Suprapubic skin (tissue), 4 donors: Measurements from ENCODE around the gene IDNK. TPM values are rescaled to one million over a fixed set of nuclear protein-coding genes. Genes with fewer than 3 reads are reported as not detected.
A peak's percentile ranks its signal among the peaks of the same experiment; 100 is the strongest.
"Not testable (repeated sequence)": the region's sequence is repeated elsewhere in the genome, so short reads cannot be mapped to it uniquely, and the experiment has no call there.

ENCODE experiments used
- DNase-seq, 2 donors: peaks; one replicate each; pipeline ENCODE4 v3.0.0-alpha.2; 2019; ENCODE audit warnings: low spot score in 2 of 2
- H3K27ac ChIP-seq: fragments of 200-600 bp; sonication (generic); one replicate; pipeline ENCODE4 v1.5.1; 2019
- H3K27me3 ChIP-seq: fragments of 200-600 bp; sonication (generic); one replicate; pipeline ENCODE4 v1.5.1; 2019
- H3K36me3 ChIP-seq: fragments of 200-600 bp; sonication (generic); one replicate; pipeline ENCODE4 v1.5.1; 2019
- H3K4me1 ChIP-seq: fragments of 200-600 bp; sonication (generic); one replicate; pipeline ENCODE4 v1.5.1; 2019
- H3K4me3 ChIP-seq: fragments of 200-600 bp; sonication (generic); one replicate; pipeline ENCODE4 v1.5.1; 2019; ENCODE audit warnings: mild to moderate bottlenecking
- H3K9me3 ChIP-seq: fragments of 200-600 bp; sonication (generic); one replicate; pipeline ENCODE4 v1.5.1; 2019
- CTCF ChIP-seq, 2 donors: fragments of 200-600 bp in 1 of 2; fragments of 450-650 bp in 1 of 2; sonication (generic) in 1 of 2; IDR thresholded peaks; one replicate each; pipeline ENCODE4 v1.5.1; 2016 to 2019; ENCODE audit warnings: antibody characterized with exemption in 2 of 2, mild to moderate bottlenecking in 1 of 2, moderate library complexity in 1 of 2
- EP300 ChIP-seq: sonication (generic); formaldehyde crosslinking; IDR thresholded peaks from one replicate; pipeline ENCODE4 v1.6.1; 2017; ENCODE audit warnings: antibody characterized with exemption
- POLR2A ChIP-seq, 2 donors: fragments of 450-650 bp; IDR thresholded peaks; one replicate each; pipeline ENCODE4 v1.6.1; 2017; ENCODE audit warnings: antibody characterized with exemption in 2 of 2, mild to moderate bottlenecking in 2 of 2, moderate library complexity in 2 of 2
- POLR2AphosphoS5 ChIP-seq, 3 donors: sonication (generic); formaldehyde crosslinking; IDR thresholded peaks; one replicate each; pipeline ENCODE4 v1.6.1; 2017; ENCODE audit warnings: antibody characterized with exemption in 3 of 3
- WGBS: methylation state at CpG from one replicate; pipeline ENCODE4 v1.1.5; 2018; 5-methylcytosine and 5-hydroxymethylcytosine counted together
- total RNA-seq, 4 donors: library from RNA; depleted of rRNA; stranded (reverse); fragments of >200 nt; gene quantifications; one replicate each; pipeline ENCODE4 v1.1.0, GENCODE V29; 2016

Gene IDNK
- total RNA-seq, 4 donors from 2014 or later, result 3.1 to 10.2 (median 5.8) TPM

GRCh38 chr9:83588256-83588655 lies 34.7 kb upstream of the IDNK start:
- Histone ChIP-seq H3K27me3 (no peaks in the 10 kb centered on the region), H3K4me3 (no peak overlapping the region), H3K36me3 (no peaks in the 10 kb centered on the region), H3K4me1 (no peaks in the 10 kb centered on the region), H3K9me3 (no peaks in the 10 kb centered on the region), H3K27ac (no peak overlapping the region)
- WGBS, result 33% methylated on average over 1 of the region's 1 CpG
- no peak for TF ChIP-seq POLR2AphosphoS5 (IDR thresholded peaks at IDR 0.05)
- no peak for TF ChIP-seq POLR2A (IDR thresholded peaks at IDR 0.05)
- no peak for TF ChIP-seq EP300
- TF ChIP-seq CTCF (IDR thresholded peaks at IDR 0.05), result no peak
- DNase-seq, result no peak

GRCh38 chr9:83596899-83597504 lies 25.9 kb upstream of the IDNK start:
- no peaks in the 10 kb centered on the region for H3K27me3 ChIP-seq
- H3K27ac ChIP-seq, result no peak overlapping the region
- no peaks in the 10 kb centered on the region for H3K4me1 ChIP-seq
- no peaks in the 10 kb centered on the region for H3K9me3 ChIP-seq
- H3K36me3 ChIP-seq, result no peaks in the 10 kb centered on the region
- no peak for TF ChIP-seq POLR2A (IDR thresholded peaks at IDR 0.05)
- TF ChIP-seq POLR2AphosphoS5 (IDR thresholded peaks at IDR 0.05), result no peak
- peak in 1 of 2 donors; percentile 38 for TF ChIP-seq CTCF (IDR thresholded peaks at IDR 0.05)
- H3K4me3 ChIP-seq, result no peak overlapping the region
- 58% methylated on average over 5 of the region's 5 CpGs for WGBS
- no peak for DNase-seq

- DNase-seq, result no peak
- Histone ChIP-seq H3K36me3 (no peaks in the 10 kb centered on the region), H3K4me3 (no peak overlapping the region), H3K4me1 (no peaks in the 10 kb centered on the region), H3K27ac (no peak overlapping the region), H3K27me3 (no peaks in the 10 kb centered on the region), H3K9me3 (no peaks in the 10 kb centered on the region)
- 73% methylated on average over 1 of the region's 1 CpG for WGBS
- no peak for TF ChIP-seq POLR2AphosphoS5 (IDR thresholded peaks at IDR 0.05)
- no peak for TF ChIP-seq POLR2A (IDR thresholded peaks at IDR 0.05)
- no peak for TF ChIP-seq EP300
- TF ChIP-seq CTCF (IDR thresholded peaks at IDR 0.05), result no peak
Measured at GRCh38 chr9:83598487-83598886, 24.5 kb upstream of the IDNK start.

- no peaks in the 10 kb centered on the region for H3K36me3 ChIP-seq
- no peak overlapping the region for H3K4me3 ChIP-seq
- no peak for DNase-seq
- no peaks in the 10 kb centered on the region for H3K27me3 ChIP-seq
- WGBS, result 65% methylated on average over 4 of the region's 4 CpGs
- TF ChIP-seq EP300 (no peak), POLR2A (IDR thresholded peaks at IDR 0.05) (no peak), POLR2AphosphoS5 (IDR thresholded peaks at IDR 0.05) (no peak), CTCF (IDR thresholded peaks at IDR 0.05) (no peak)
- H3K4me1 ChIP-seq, result no peaks in the 10 kb centered on the region
- H3K9me3 ChIP-seq, result no peaks in the 10 kb centered on the region
- no peak overlapping the region for H3K27ac ChIP-seq
Measured at GRCh38 chr9:83599071-83599470, 23.9 kb upstream of the IDNK start.

- WGBS, result 74% methylated on average over 2 of the region's 2 CpGs
- Histone ChIP-seq H3K9me3 (no peaks in the 10 kb centered on the region), H3K4me1 (no peaks in the 10 kb centered on the region), H3K27ac (no peak overlapping the region), H3K27me3 (no peaks in the 10 kb centered on the region), H3K36me3 (no peaks in the 10 kb centered on the region), H3K4me3 (no peak overlapping the region)
- no peak for DNase-seq
- no peak for TF ChIP-seq POLR2AphosphoS5 (IDR thresholded peaks at IDR 0.05)
- TF ChIP-seq POLR2A (IDR thresholded peaks at IDR 0.05), result no peak
- TF ChIP-seq EP300, result no peak
- TF ChIP-seq CTCF (IDR thresholded peaks at IDR 0.05), result no peak
Measured at GRCh38 chr9:83601463-83601862, 21.5 kb upstream of the IDNK start.

GRCh38 chr9:83607620-83608019 lies 15.3 kb upstream of the IDNK start:
- 70% methylated on average over 3 of the region's 3 CpGs for WGBS
- not testable (repeated sequence) for H3K27me3 ChIP-seq, H3K9me3 ChIP-seq, H3K4me3 ChIP-seq, H3K4me1 ChIP-seq, H3K27ac ChIP-seq, DNase-seq, H3K36me3 ChIP-seq

- H3K4me3 ChIP-seq, DNase-seq, H3K27me3 ChIP-seq, H3K4me1 ChIP-seq, H3K27ac ChIP-seq, H3K9me3 ChIP-seq, H3K36me3 ChIP-seq: not testable (repeated sequence)
- WGBS, result 87% methylated on average over 3 of the region's 3 CpGs
Measured at GRCh38 chr9:83613298-83613697, 9.6 kb upstream of the IDNK start.
